Breast epithelium (tissue), 3 donors: ENCODE data around the gene TMEM8B.

Experiments
- CTCF ChIP-seq, 3 donors: fragments of 450-650 bp; IDR thresholded peaks; one replicate each; pipeline ENCODE4 v1.5.1; 2016 to 2017; ENCODE audit warnings: antibody characterized with exemption in 3 of 3, mild to moderate bottlenecking in 3 of 3, moderate library complexity in 3 of 3
- POLR2A ChIP-seq: fragments of 450-650 bp; IDR thresholded peaks from one replicate; pipeline ENCODE4 v1.6.1; 2016; ENCODE audit warnings: antibody characterized with exemption, mild to moderate bottlenecking, moderate library complexity
- POLR2AphosphoS5 ChIP-seq, 3 donors: sonication (generic); formaldehyde crosslinking; IDR thresholded peaks; one replicate each; pipeline ENCODE4 v1.6.1; 2017; ENCODE audit warnings: antibody characterized with exemption in 3 of 3

- TF ChIP-seq CTCF (IDR thresholded peaks at IDR 0.05): no peak
- TF ChIP-seq POLR2A: no peak
- no peak for TF ChIP-seq POLR2AphosphoS5 (IDR thresholded peaks at IDR 0.05)
These were observed 12.3 kb upstream of the TMEM8B start for GRCh38 chr9:35816708-35817107.
